ENCODE measurements around the gene C9orf40. TPM values are rescaled to one million over a fixed set of nuclear protein-coding genes. Genes with fewer than 3 reads are reported as not detected.

C9orf40 gene
- total RNA-seq, 2 experiments from 2014 or later, result 14.0 to 19.7 TPM

- CTCF ChIA-PET, result interaction anchor here (2.2 kb wide), 1 partner anchor 12 kb away, joined by 9 read pairs; the partner anchor contains the start of gene C9orf40
- H3K9me3 Mint-ChIP-seq (ENCODE audit: low read depth), result peaks cover 6% of the 10 kb centered on the region
- H3K4me3 Mint-ChIP-seq, result no peak overlapping the region
- H3K36me3 Mint-ChIP-seq (ENCODE audit: low read depth), result peaks cover 6% of the 10 kb centered on the region
- DNase-seq, result no peak
- ATAC-seq, result no peak
- H3K4me1 Mint-ChIP-seq, result peaks cover 10% of the 10 kb centered on the region
- POLR2A ChIA-PET, result no interaction called here
- H3K27me3 Mint-ChIP-seq, result no peaks in the 10 kb centered on the region
- intact Hi-C loops (cut with DNase I, micrococcal nuclease), result no loop called here
- no peak overlapping the region for H3K27ac Mint-ChIP-seq
Measured at GRCh38 chr9:74940600-74940999, 12.1 kb downstream of the C9orf40 start.

- no peak for DNase-seq
- Mint-ChIP-seq H3K9me3 (ENCODE audit: low read depth) (peaks cover 2% of the 10 kb centered on the region), H3K27me3 (peaks cover 4% of the 10 kb centered on the region), H3K4me1 (no peaks in the 10 kb centered on the region), H3K27ac (no peak overlapping the region), H3K36me3 (ENCODE audit: low read depth) (no peaks in the 10 kb centered on the region), H3K4me3 (no peak overlapping the region)
- intact Hi-C loops (cut with DNase I, micrococcal nuclease), result no loop called here
- ATAC-seq, result no peak
- ChIA-PET POLR2A (no interaction called here), CTCF (no interaction called here)
Measured at GRCh38 chr9:74935008-74935407, 17.7 kb downstream of the C9orf40 start.

DNA sequence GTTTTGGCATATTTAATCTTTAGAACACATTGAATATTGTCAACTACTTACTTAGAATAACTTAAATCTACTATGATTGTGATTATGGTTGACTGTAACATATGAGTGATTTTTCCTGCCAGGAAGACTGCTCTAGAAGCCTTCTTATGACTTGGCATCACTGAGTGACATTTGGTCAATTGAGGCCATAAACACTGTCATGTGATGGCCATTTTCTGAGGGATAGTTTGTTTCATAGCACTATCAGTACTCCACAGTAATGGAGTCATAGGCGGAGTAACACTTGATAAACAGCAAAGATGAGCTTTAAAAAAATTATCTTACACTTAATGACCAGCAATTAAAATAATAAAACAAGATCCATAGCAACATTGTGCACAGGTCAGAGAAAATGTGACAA, 31.0 kb downstream of the C9orf40 start:
- no peak overlapping the region for H3K4me3 Mint-ChIP-seq
- no peak overlapping the region for H3K27ac Mint-ChIP-seq
- no peaks in the 10 kb centered on the region for H3K27me3 Mint-ChIP-seq
- H3K36me3 Mint-ChIP-seq (ENCODE audit: low read depth), result no peaks in the 10 kb centered on the region
- DNase-seq (no peak), ATAC-seq (no peak)
- H3K4me1 Mint-ChIP-seq, result no peaks in the 10 kb centered on the region
- ChIA-PET CTCF (no interaction called here), POLR2A (no interaction called here)
- H3K9me3 Mint-ChIP-seq (ENCODE audit: low read depth), result no peaks in the 10 kb centered on the region
- intact Hi-C loops (cut with DNase I, micrococcal nuclease), result no loop called here

DNA sequence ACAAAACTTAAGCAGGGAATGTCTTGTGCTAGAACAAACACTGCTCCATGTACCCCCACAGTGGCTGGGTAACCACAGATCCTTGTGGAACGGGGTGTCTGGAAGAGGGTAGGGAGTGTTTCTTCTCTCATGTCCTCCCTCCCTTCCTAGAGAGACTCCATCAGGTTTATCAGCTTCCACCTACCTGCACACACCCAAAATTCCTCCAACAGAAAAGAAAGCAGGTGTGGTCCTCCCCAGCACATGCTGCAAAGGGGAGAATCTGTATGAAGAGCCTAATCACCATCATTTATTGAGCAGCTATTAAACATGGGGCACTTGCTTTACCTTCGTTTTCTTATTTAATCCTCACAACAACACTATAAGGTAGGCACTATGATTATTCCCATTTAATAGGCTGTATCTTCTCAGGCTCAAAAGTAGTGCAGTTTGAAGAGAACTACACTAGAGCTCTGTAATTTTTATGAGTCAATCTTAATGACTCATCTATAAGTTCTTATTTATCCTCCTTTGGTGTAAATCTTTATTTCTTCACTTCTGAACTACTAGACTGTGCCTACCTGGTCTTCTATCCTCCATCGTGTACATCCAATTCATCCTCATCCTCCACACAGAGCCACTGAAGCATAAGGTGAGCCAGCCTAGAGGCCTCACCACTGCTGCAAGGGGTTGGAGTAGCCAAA, 31.6 kb downstream of the C9orf40 start:
- Mint-ChIP-seq H3K36me3 (ENCODE audit: low read depth) (no peaks in the 10 kb centered on the region), H3K4me1 (no peaks in the 10 kb centered on the region), H3K4me3 (no peak overlapping the region), H3K27me3 (no peaks in the 10 kb centered on the region), H3K27ac (no peak overlapping the region), H3K9me3 (ENCODE audit: low read depth) (no peaks in the 10 kb centered on the region)
- CTCF ChIA-PET, result no interaction called here
- ATAC-seq, result no peak
- intact Hi-C loops (cut with DNase I, micrococcal nuclease), result no loop called here
- DNase-seq, result no peak
- POLR2A ChIA-PET, result no interaction called here

- no peaks in the 10 kb centered on the region for H3K4me1 Mint-ChIP-seq
Measured at GRCh38 chr9:74910036-74910435, 42.7 kb downstream of the C9orf40 start.

DNA sequence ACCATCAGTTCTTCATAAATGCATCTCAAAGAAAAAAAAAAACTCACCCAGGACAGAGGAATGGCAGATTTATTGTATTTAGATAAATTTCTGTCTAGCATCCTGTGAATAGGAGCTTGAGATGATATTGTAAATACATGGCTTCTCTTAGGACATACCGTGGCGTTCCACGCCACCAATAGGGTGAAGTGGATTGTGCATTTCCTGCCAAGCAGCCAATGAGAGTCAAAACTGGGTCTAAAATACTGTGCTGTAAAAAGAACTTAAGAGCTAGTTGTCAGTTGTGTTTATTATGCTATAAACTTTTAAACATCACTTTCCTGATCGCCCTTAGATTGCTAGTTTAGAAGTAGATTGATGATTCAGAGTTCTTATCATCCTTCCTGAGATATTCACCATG, 44.0 kb downstream of the C9orf40 start:
- ChIA-PET POLR2A (no interaction called here), CTCF (interaction anchor here (0.6 kb wide), 1 partner anchor 1225 kb away, joined by 3 read pairs; no protein-coding TSS in a partner anchor)
- Mint-ChIP-seq H3K4me3 (no peak overlapping the region), H3K27ac (no peak overlapping the region), H3K4me1 (no peaks in the 10 kb centered on the region), H3K36me3 (ENCODE audit: low read depth) (no peaks in the 10 kb centered on the region), H3K27me3 (peaks cover 23% of the 10 kb centered on the region), H3K9me3 (ENCODE audit: low read depth) (peaks cover 12% of the 10 kb centered on the region)
- no peak for ATAC-seq
- intact Hi-C loops (cut with DNase I, micrococcal nuclease), result no loop called here
- DNase-seq, result no peak

More at GRCh38 chr9:74910036-74910435, 42.7 kb downstream of the C9orf40 start:
- Mint-ChIP-seq H3K9me3 (ENCODE audit: low read depth) (peaks cover 12% of the 10 kb centered on the region), H3K27me3 (peaks cover 21% of the 10 kb centered on the region), H3K4me3 (no peak overlapping the region), H3K27ac (no peak overlapping the region), H3K36me3 (ENCODE audit: low read depth) (no peaks in the 10 kb centered on the region)
- ATAC-seq (no peak), DNase-seq (no peak)
- ChIA-PET CTCF (interaction anchor here (1.4 kb wide), 1 partner anchor 29 kb away, joined by 4 read pairs; no protein-coding TSS in a partner anchor), POLR2A (no interaction called here)
- intact Hi-C loops (cut with DNase I, micrococcal nuclease), result no loop called here

DNA sequence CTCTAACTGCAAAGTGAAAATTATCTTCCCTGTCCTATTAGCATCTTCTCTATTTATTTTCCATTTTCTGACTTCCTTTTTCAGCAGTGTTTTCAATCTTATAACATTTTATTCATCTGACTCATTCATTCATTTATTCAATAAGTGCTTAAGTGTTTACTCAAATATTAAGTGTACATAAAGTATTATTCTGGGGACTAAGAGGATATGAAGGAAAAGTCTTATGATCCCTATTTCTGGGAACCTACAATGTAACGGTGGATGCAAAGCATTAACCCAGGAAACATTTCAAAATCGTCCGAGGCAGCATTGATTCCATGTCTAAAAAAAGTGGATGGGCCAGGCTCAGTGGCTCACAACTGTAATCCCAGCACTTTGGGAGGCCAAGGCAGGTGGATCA, 45.6 kb downstream of the C9orf40 start:
- H3K9me3 Mint-ChIP-seq (ENCODE audit: low read depth), result peaks cover 11% of the 10 kb centered on the region
- peaks cover 23% of the 10 kb centered on the region for H3K27me3 Mint-ChIP-seq
- no peaks in the 10 kb centered on the region for H3K4me1 Mint-ChIP-seq
- no peak for DNase-seq
- CTCF ChIA-PET, result no interaction called here
- intact Hi-C loops (cut with DNase I, micrococcal nuclease), result no loop called here
- no peak for ATAC-seq
- POLR2A ChIA-PET, result no interaction called here
- H3K36me3 Mint-ChIP-seq (ENCODE audit: low read depth), result no peaks in the 10 kb centered on the region
- no peak overlapping the region for H3K27ac Mint-ChIP-seq
- no peak overlapping the region for H3K4me3 Mint-ChIP-seq

DNA sequence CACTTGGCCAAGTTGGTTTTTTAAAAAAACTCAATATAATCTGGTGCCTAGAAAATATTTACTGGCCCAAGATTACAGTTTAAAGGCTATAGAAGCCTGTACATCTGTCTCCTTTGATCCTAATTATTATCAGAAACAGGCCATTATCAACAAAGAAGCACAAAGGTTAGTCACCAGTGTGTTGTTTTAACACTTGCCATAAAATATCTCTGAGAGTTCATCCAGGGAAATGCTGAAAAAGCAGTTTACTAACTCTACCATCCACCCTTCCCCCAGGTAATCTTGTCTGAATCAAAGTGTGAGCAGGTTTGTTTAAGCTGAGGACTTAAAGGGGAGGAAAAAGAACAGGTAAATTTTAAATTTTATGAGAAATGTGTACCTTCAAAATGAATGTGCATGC, 51.7 kb downstream of the C9orf40 start:
- POLR2A ChIA-PET, result no interaction called here
- Mint-ChIP-seq H3K4me1 (no peaks in the 10 kb centered on the region), H3K27ac (no peak overlapping the region), H3K27me3 (peaks cover 11% of the 10 kb centered on the region), H3K9me3 (ENCODE audit: low read depth) (no peaks in the 10 kb centered on the region), H3K4me3 (no peak overlapping the region), H3K36me3 (ENCODE audit: low read depth) (no peaks in the 10 kb centered on the region)
- CTCF ChIA-PET, result no interaction called here
- intact Hi-C loops (cut with DNase I, micrococcal nuclease), result no loop called here
- DNase-seq, result no peak
- ATAC-seq, result no peak

Other genes starting within 250 kb of the C9orf40 start
- gene TRPM6, start 65.0 kb downstream of the C9orf40 start, total RNA-seq, result under 1 TPM; 0.07 TPM
- 10 to 100 TPM; 27.9 to 35.4 TPM for gene CARNMT1, start 75.4 kb upstream of the C9orf40 start, total RNA-seq
- gene NMRK1, start 135.2 kb upstream of the C9orf40 start, total RNA-seq, result 10 to 100 TPM; 20.9 to 29.2 TPM
- gene OSTF1, start 135.6 kb upstream of the C9orf40 start, total RNA-seq, result 10 to 100 TPM; 72.6 to 85.5 TPM

Measured in activated CD4-positive, alpha-beta T cell treated with anti-CD3 and anti-CD28 coated beads for 36 hours (primary cell).